DMS53 treated with DMSO at 0.1 percent for 48 hours (cell line): ENCODE data around the gene TRPM3.

Experiments
- DNase-seq: peaks from one replicate; lab custom pipeline; 2025; ENCODE audit not compliant: unreplicated experiment; lab: John Stamatoyannopoulos, UW

The TRPM3 gene

DNA sequence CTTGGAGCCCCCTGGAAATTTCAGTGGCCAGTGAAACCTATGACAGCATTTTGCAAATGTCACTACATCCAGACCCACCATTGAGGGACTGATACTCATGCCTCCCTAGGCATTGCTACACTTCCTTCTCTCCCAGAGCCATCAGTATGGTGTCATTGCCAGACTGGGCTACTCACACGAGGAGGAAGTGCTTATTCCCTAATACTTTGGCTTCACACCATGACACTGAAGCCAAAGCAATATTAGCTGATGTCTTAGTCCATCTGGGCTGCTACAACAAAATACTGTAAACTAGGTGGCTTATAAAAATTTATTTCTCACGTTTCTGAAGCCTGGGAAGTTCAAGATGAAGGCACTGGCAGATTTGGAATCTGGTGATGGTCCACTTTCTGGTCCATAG, 22.6 kb downstream of the TRPM3 start:
- DNase-seq, result no peak

DNA sequence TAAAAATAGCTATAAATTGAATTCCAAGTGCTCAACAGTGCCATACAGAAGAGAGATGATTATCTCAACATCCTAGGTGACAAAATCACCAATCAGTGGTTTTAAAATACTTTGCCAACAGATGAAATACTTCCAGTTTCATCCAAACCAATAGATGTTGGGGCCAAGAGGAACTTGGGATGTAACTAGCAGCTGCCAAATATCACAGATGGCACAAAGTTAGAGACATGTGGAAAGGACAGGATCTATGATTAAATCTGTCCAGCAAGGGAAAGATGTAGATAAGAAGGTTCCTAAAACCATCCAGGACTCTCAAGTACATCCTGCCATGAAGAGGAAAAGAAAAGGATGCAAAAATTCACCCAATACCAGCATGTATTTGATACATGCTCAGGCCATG, 23.8 kb downstream of the TRPM3 start:
- no peak for DNase-seq

DNA sequence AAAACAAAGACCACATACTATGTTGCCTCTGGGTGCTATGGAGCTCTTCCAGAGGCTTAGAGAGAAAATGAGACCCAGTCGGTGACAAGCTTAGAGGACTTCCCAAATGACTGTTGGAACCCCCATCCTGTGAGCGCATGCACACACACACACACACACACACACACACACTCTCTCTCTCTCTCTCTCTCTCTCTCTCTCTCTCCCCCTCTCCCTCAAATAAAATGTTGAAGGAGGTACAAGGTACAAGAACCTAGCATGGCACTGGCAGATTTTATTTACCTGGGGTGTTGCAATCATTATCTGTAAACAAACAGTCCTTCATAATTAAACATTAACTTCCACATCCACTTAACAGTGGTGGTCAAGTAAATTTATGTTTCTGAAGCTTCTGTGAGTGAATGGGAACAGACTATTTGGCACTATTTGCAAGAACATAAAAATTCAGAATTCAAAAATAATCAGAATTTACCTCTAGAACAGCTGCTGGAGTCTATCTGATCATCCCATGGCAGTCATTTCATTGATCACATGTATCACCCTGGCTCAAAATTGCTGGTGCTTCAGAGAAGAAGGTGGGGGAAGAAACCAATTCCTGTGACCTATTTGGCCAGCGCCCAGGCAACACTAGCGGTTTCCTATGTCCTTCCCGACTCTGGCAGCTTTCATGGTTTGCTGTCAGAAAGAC, 24.9 kb downstream of the TRPM3 start:
- DNase-seq, result peak; percentile 80

DNA sequence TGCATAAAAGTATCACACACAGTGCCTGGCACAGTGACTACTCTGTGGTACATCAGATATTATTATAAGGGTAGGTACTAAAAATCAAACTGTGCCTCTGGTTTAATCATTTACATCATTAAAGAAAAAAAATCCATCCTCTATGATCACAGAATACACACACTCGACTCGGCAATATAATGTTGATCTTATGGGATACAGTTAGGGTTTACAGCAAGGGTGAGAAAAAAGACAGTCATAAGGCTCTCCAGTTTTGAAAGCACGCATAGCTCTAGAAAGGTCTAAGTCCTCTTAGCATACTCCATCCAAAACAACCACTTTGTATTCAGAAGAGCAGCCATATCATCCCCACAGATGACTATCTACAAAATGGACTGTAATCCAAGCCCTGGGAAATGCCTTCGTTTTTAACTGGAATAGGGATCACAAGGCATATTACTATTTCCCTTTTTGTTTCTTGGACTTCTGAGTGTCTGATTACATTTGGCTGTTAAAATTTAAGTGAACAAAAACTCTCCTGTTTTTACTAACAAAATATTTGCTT, 26.6 kb downstream of the TRPM3 start:
- peak; percentile 50 for DNase-seq

DNA sequence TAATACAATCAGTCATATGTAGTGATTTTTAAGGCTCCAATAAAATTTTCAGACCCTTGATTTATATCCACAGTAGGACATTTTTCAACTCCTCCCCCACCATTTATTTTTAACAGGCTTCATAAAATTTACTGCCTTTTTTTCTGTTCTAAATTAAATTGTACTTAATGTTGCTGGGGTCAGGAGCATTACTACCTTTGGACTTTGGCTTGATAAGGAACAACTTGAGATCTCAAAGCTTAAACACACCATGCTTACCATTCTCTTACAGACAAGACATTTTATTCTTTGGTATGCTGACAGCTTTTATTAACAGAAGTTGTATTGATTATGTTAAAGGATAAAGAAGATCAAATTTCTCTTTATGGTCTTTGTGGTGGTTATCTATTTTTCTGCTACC, 30.5 kb downstream of the TRPM3 start:
- DNase-seq, result no peak

DNA sequence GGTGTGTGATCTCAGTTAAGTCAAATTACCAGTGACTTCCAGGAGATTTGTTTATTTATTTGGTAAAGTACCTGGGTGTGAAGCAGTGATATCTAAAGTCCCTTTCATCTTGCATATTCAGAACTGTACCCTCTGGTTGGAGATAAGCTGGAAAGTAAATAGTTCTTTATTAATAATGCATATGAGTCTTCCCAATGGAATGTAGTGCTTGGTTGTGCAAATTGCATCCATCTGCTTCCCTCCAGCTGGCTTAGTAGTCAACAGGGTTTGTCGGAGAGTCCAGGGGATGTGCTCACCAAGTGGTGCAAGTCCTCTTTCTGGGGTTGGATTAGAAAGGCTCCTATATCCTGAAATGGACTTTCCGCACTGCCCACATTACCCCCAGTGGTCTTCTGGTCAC, 42.0 kb downstream of the TRPM3 start:
- DNase-seq, result no peak

DNA sequence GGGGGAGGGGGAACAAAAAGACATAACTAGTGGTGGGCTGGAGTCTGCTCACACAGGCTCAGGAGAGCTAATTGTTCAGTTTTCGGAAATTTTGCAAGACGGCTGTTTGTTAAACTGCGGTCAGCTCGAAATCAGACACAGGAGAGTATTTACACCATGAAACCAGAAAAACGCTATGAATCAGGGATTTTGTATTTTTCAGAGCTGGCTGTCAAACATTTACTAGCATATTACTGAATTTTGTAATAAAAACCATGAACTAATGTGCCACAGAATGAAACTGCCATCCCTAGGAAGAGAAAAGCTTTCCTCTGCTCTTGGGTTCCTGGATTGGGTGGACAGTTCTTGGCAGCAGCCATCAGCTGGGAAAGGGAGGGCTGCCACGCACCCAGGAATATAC, 45.3 kb downstream of the TRPM3 start:
- DNase-seq, result no peak

DNA sequence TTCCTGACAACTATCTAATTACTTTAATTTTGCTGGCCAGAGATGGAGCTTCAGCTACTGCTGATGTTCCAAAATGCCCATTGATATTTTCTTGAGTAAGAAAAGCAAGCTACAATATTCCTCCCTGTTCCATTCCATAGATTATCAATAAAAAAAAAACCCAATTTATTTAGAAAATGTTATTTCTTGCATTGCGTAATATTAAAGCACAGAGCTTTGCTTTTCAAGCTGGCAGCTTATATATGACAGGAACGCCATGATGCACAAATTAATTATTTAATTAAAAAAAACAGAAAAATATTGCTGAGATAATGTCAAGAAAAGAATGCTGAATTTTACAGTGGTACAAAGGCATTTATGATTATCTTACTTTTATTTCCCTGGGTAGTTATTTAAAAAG, 47.9 kb downstream of the TRPM3 start:
- no peak for DNase-seq

DNA sequence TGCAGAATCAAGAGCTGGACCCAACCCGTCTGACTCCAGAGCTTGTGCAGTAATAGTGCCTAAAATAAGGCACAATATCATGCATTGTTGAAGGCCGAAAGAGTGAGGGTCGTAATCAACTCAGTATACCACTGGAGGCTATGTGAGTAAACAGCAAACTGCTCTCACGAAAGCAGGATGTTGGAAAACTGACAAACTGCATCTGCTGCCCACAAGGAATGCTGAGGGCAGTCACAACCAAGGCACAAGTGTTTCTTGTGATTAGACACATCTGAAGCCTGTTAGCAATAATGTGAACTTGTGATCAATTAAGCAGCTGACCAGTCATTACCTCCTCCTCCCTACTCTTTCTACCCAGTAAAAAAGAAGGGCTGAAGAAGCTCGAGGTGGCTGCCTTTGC, 48.8 kb downstream of the TRPM3 start:
- no peak for DNase-seq

DNA sequence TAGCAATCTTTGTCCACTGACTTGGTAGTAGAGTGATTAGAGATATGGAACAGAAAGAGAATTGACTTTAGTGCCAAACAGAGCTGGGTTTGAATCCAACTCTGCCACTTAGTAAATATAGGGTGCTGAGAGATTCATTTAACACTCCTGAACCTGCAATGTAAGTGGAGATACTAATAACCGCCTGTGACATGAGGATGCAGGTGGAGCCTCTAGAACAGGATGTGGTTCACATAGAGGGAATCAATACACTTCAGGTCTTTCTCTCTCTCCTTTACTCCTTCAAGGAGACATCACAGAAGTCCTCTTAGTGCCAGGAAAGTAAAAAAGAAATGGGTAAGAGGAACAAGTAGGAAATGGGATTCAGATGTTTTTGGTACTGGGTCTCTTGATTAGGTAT, 49.8 kb downstream of the TRPM3 start:
- no peak for DNase-seq

DNA sequence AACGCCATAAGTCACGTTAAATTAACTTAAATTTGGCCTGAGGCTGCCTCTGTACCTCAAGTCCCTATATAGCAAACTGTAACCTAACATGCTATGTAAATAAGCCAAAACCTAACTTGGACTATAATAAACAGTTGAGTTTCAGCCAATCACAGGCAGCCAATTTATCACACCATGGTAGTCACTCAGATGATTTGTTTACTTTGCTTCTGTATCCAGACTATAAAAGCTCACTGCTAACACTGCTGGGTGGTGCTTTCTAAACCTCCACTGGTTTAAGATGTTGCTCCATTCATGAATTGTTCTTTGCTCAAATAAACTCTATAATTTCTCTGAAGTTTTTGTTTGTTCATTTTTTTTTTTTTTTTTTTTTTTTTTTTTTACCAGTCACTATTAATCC, 62.8 kb downstream of the TRPM3 start:
- DNase-seq, result no peak

DNA sequence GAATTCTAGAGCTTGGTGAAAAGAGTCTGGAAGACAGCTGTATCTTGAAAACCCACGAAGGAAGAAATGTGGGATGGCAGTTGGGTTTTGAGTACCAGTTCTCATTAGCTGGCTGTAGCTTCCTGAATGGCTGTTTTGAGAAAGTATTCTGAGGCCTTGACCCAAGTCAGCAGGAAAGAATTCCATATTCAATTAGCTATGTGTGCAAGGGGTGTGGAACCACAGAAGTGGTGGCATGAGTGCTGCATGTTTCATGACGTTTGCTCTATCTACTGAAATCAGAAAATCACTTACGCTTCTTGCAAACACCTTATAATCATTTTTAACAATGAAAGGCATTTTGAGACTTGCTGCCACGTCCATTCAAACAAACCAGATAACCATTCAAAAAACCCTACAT, 69.1 kb downstream of the TRPM3 start:
- no peak for DNase-seq

DNA sequence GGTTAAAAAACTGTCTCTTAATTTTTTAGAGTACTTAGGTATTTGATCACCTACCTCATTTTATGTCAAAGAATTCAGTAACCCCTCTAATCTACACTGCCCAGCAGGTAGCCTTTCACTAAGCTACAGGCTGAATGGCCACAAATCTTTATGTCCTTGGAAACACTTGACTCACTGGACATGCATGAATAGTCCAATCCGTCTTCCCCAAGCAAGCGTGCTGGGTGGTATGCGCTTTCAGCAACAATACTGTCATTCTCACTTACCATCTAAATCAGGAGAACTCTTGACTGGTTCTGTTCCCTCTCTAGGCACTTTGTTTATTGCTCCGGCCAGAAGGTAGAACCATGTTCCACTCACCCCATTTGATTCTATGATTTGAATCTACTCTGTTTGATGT, 73.1 kb downstream of the TRPM3 start:
- no peak for DNase-seq

DNA sequence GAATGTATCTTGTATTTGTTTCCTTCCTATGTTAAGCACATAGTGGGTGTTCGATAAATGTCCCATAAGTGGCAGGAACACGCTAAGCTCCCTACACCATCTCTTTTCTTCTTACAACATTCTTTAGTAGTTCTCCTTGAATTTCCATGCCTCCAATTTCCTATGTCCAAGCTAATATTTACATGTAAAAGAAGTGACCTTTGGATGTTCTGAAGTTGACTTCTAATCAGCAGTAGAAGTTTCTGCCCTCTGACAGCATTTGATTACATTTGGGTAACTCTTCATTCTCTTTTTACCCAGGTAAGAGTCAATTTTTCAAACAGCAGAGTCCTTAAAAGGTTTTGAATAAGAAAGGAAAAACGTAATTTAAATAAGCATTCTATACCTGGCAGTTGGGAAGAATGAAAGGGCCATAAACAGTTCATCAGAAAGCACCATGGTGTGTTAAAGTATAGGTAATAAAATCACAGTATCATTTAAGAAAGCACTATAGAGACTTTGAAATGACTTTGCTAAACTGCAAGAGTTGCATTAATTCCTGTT, 78.9 kb downstream of the TRPM3 start:
- DNase-seq, result no peak

DNA sequence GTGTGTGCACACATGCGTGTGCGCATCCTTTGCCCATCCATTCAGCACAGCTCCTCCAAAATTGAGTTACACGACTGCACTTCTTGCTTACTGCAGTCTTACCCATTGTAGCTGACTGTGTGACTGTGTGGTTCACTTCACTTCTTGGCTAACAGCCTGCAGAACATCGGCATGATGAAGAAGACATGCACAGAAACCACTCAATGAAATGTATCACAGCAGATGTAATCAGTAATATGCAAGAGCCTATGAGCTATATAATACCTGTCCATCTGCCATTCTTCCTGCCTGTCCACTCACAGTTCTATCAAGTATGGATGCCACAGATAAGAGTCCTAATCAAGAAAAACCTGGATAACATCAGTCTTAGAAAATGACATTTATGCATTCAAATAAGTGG, 83.9 kb downstream of the TRPM3 start:
- DNase-seq, result no peak

DNA sequence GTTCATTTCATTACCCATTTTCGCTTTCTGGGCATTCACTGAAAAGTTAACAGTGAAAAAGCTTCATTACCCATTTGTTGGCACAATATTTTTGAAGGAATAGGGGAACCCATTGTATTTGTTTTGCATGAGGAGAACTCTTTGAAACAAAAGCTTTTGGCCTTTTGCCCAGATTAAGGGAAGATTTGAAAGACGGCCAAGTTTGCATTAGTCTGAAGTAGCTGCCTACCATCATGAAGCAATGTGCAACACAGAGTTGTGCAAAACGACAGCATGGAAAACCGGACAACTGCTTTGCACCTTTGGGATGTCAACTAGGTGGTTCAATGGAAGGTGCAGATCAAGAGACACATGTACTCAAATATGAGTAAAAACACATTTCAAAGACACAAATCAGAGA, 84.9 kb downstream of the TRPM3 start:
- peak; percentile 46 for DNase-seq

DNA sequence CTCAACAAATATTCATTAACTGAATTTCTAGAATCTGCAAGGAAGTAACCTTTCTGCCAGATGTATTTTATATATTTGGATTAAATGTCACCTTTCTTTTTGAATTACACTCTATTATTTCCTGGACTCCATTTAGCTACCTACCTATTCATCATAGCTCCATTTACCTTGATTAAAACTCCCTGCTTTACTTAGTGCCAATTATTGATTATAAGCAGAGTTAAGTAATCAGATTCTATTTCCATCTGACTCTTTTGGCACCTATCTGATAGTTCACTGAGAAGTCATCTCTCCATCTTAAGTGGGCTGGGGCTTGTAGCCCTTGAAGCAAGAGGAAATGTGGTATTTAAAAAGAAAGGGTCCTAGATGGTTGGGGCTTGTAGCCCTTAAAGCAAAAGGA, 88.6 kb downstream of the TRPM3 start:
- DNase-seq, result no peak

DNA sequence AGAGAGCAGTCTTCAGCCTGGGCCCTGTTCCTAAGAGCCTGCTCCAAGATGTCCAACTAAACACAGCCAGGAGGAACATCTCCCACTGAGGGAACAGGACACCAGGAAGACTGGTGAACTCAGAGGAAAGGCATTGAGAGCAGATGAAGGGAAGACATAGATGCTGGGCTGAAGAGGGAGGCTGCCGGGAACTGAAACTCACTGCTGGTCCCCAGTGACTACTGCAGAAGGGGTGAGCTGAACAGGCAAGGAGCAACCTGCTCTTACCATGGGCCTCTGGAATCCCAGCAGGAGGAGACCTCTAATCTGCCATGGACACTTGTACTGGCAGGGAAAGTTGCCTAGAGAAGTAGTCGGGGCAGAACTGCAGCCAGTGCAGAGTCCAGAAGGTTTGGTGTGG, 95.7 kb downstream of the TRPM3 start:
- no peak for DNase-seq

DNA sequence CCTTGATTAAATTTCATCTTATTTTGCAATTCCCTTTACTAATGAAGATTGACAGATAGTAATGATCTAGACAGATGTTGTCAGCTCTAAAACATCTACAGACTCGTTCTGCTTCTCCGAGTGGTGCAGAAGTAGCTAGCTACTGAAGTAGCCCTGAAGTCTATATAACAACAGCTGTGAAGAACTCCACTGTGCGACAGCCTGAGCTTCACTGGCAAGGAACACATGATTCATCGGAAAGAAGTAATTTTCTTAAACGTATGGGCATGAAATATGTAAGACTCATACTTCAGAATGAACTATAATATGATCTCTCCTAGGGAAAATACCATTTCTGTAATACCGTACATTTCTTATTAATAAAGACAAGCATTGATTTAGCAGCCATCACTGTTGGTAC, 96.2 kb downstream of the TRPM3 start:
- DNase-seq, result no peak

DNA sequence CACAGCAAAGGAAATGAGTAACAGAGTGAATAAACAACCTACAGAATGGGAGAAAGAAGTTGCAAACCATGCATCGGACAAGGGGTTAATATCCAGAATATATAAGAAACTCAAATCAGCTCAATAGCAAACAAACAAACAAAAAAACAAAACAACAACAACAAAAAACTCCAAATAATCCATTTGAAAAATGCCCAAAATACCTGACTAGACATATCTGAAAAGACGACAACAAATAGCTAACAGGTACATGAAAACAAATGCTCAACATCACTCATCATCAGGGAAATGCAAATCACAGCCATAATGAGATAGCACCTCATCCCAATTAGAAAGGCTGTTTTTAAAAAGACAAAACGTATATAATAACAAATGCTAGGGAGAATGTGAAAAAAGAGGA, 111.2 kb downstream of the TRPM3 start:
- no peak for DNase-seq

DNA sequence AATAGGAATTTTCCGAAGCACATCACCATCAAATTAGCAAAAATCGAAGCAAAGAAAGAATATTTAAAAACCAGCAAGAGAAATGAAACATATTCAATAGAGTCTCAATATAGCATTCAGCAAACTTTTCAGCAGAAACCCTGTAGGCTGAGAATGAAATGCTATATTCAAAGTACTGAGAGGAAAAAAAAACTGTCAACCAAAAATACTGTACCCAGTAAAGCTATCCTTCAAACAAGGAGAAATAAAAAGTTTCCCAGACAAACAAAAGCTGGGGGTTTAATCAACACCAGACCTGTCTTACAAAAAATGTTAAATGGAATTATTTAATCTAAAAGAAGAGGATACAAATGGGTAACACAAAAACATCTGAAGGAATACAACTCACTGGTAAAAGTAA, 116.0 kb downstream of the TRPM3 start:
- DNase-seq, result no peak

DNA sequence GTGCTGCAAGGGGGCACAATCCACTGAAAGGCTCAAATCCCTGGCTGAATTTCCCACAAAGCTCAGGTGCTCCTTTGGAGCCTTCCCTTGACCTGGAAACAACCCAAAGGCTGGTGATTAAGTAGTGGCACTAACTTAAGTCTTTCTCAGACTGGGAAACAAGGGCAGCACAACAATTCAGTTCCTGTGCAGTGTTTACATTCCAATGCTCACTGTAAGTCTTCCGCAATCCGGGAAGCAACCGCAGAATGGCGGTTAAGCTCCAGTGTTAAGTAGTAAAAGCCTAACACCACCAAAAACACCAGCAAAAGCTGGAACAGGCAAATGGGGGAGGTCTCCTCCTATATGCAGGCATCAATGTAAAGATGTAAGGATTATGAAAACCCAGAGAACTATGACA, 117.2 kb downstream of the TRPM3 start:
- DNase-seq, result no peak

DNA sequence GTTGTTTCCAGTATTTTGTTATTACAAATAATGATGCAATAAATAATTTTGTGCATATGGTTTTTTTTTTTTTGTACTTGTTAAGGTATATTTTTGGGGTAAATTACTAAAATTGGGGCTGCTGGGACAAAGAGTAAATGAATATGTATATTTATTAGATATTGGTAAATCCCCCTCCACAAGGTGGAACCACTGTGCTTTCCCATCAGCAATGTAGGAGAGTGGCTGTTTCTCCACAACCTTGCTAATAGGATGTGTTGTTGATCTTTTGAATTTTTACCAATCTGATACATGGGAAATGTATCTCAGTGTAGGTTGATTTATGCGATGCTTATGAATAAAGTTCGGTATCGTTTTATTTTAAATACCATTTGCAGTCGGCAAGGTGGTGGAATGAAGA, 118.1 kb downstream of the TRPM3 start:
- DNase-seq, result no peak
